HUES64 (cell line): ENCODE results near the gene TMEM80.
"Not testable (repeated sequence)": the region's sequence is repeated elsewhere in the genome, so short reads cannot be mapped to it uniquely, and the experiment has no call there.

Source experiments
- H3K27ac ChIP-seq: 2 replicates; pipeline ENCODE4 v1.7.0; 2013; ENCODE audit warnings: low read depth, low read length, inconsistent platforms
- H3K27me3 ChIP-seq: 2 replicates; pipeline ENCODE4 v1.6.1; 2013; ENCODE audit warnings: mild to moderate bottlenecking, low read length; ENCODE audit not compliant: insufficient read depth
- H3K36me3 ChIP-seq: 2 replicates; pipeline ENCODE4 v1.6.1; 2013; ENCODE audit warnings: mild to moderate bottlenecking, low read length; ENCODE audit not compliant: insufficient read depth
- H3K4me1 ChIP-seq: 2 replicates; pipeline ENCODE4 v1.6.1; 2013; ENCODE audit warnings: mild to moderate bottlenecking, low read length, moderate library complexity; ENCODE audit not compliant: insufficient read depth
- H3K4me3 ChIP-seq: 2 replicates; pipeline ENCODE4 v1.5.1; 2013; ENCODE audit warnings: mild to moderate bottlenecking, low read length, moderate library complexity
- H3K9ac ChIP-seq: 2 replicates; pipeline ENCODE4 v1.6.1; 2013; ENCODE audit warnings: mild to moderate bottlenecking, low read depth, low read length
- H3K9me3 ChIP-seq: 2 replicates; pipeline ENCODE4 v1.6.1; 2013; ENCODE audit warnings: low read depth, low read length; ENCODE audit not compliant: insufficient read depth
- WGBS: fragments of 150-250, 120-280 bp; methylation state at CpG from one replicate; pipeline ENCODE4 v1.1.7; 2013; ENCODE audit warnings: missing lambda C conversion rate; 5-methylcytosine and 5-hydroxymethylcytosine counted together

TMEM80 gene

GRCh38 chr11:680476-680875, 15.1 kb upstream of the TMEM80 start:
- no peak overlapping the region for H3K4me3 ChIP-seq
- peaks cover 72% of the 10 kb centered on the region for H3K36me3 ChIP-seq
- peaks cover 10% of the 10 kb centered on the region; the same call in 1 of the 2 replicates for H3K4me1 ChIP-seq
- WGBS, result 93% methylated on average over 19 of the region's 19 CpGs
- H3K9me3 ChIP-seq, result no peaks in the 10 kb centered on the region
- no peak overlapping the region for H3K27ac ChIP-seq
- H3K9ac ChIP-seq, result no peak overlapping the region
- no peaks in the 10 kb centered on the region for H3K27me3 ChIP-seq

- Histone ChIP-seq H3K9ac (no peak overlapping the region), H3K36me3 (peaks cover 69% of the 10 kb centered on the region), H3K4me1 (peaks cover 10% of the 10 kb centered on the region; the same call in 1 of the 2 replicates), H3K4me3 (no peak overlapping the region), H3K9me3 (no peaks in the 10 kb centered on the region), H3K27ac (no peak overlapping the region), H3K27me3 (no peaks in the 10 kb centered on the region)
- WGBS, result 96% methylated on average over 13 of the region's 13 CpGs
These were observed 14.6 kb upstream of the TMEM80 start for GRCh38 chr11:680970-681369.

GRCh38 chr11:686451-687243, 9.0 kb upstream of the TMEM80 start:
- Histone ChIP-seq H3K27me3 (no peaks in the 10 kb centered on the region), H3K9ac (peak overlapping the region; percentile 31; the same call in 1 of the 2 replicates), H3K9me3 (no peaks in the 10 kb centered on the region), H3K4me3 (no peak overlapping the region), H3K27ac (no peak overlapping the region), H3K4me1 (peaks cover 10% of the 10 kb centered on the region; the same call in 1 of the 2 replicates), H3K36me3 (peaks cover 79% of the 10 kb centered on the region)
- 92% methylated on average over 30 of the region's 30 CpGs for WGBS

- Histone ChIP-seq H3K9me3 (no peaks in the 10 kb centered on the region), H3K4me1 (peaks cover 10% of the 10 kb centered on the region; the same call in 1 of the 2 replicates), H3K27ac (no peak overlapping the region), H3K27me3 (no peaks in the 10 kb centered on the region), H3K9ac (no peak overlapping the region), H3K4me3 (no peak overlapping the region), H3K36me3 (peaks cover 71% of the 10 kb centered on the region)
- 93% methylated on average over 12 of the region's 13 CpGs for WGBS
These were observed 7.9 kb upstream of the TMEM80 start for GRCh38 chr11:687751-688150.

GRCh38 chr11:688681-689080, 6.9 kb upstream of the TMEM80 start:
- Histone ChIP-seq H3K4me1 (peaks cover 13% of the 10 kb centered on the region; the same call in 1 of the 2 replicates), H3K9me3 (no peaks in the 10 kb centered on the region), H3K9ac (no peak overlapping the region), H3K36me3 (peaks cover 62% of the 10 kb centered on the region), H3K4me3 (no peak overlapping the region), H3K27ac (no peak overlapping the region), H3K27me3 (no peaks in the 10 kb centered on the region)
- 91% methylated on average over 9 of the region's 9 CpGs for WGBS

- H3K9me3 ChIP-seq, result no peaks in the 10 kb centered on the region
- H3K4me3 ChIP-seq, result no peak overlapping the region
- no peak overlapping the region for H3K9ac ChIP-seq
- peak overlapping the region; percentile 30; the same call in 1 of the 2 replicates for H3K27ac ChIP-seq
- H3K4me1 ChIP-seq, result peaks cover 7% of the 10 kb centered on the region; the same call in 1 of the 2 replicates
- WGBS, result 95% methylated on average over 7 of the region's 7 CpGs
- H3K36me3 ChIP-seq, result peaks cover 53% of the 10 kb centered on the region
- no peaks in the 10 kb centered on the region for H3K27me3 ChIP-seq
These were observed 6.0 kb upstream of the TMEM80 start for GRCh38 chr11:689625-690024.

GRCh38 chr11:690244-690643, 5.4 kb upstream of the TMEM80 start:
- peaks cover 48% of the 10 kb centered on the region for H3K36me3 ChIP-seq
- not testable (repeated sequence) for H3K27ac ChIP-seq, H3K4me3 ChIP-seq, H3K27me3 ChIP-seq, H3K9ac ChIP-seq, H3K9me3 ChIP-seq, H3K4me1 ChIP-seq
- 94% methylated on average over 3 of the region's 3 CpGs for WGBS

- H3K27me3 ChIP-seq, result no peaks in the 10 kb centered on the region
- no peak overlapping the region for H3K9ac ChIP-seq
- H3K36me3 ChIP-seq, result peaks cover 48% of the 10 kb centered on the region
- WGBS, result 91% methylated on average over 26 of the region's 27 CpGs
- no peak overlapping the region for H3K27ac ChIP-seq
- no peaks in the 10 kb centered on the region for H3K9me3 ChIP-seq
- peaks cover 7% of the 10 kb centered on the region; the same call in 1 of the 2 replicates for H3K4me1 ChIP-seq
- H3K4me3 ChIP-seq, result no peak overlapping the region
These were observed 4.6 kb upstream of the TMEM80 start for GRCh38 chr11:690738-691633.

- Histone ChIP-seq H3K9ac (no peak overlapping the region), H3K4me1 (peaks cover 7% of the 10 kb centered on the region; the same call in 1 of the 2 replicates), H3K27me3 (no peaks in the 10 kb centered on the region), H3K27ac (no peak overlapping the region), H3K4me3 (no peak overlapping the region), H3K9me3 (no peaks in the 10 kb centered on the region), H3K36me3 (peaks cover 40% of the 10 kb centered on the region)
- 93% methylated on average over 18 of the region's 18 CpGs for WGBS
These were observed 3.7 kb upstream of the TMEM80 start for GRCh38 chr11:691710-692590.

GRCh38 chr11:692824-693414, 2.7 kb upstream of the TMEM80 start:
- no peak overlapping the region for H3K9ac ChIP-seq
- 89% methylated on average over 23 of the region's 23 CpGs for WGBS
- H3K4me1 ChIP-seq, result peaks cover 15% of the 10 kb centered on the region
- H3K4me3 ChIP-seq, result peak overlapping the region; percentile 12; the same call in 1 of the 2 replicates
- no peak overlapping the region for H3K27ac ChIP-seq
- H3K36me3 ChIP-seq, result peaks cover 31% of the 10 kb centered on the region
- no peaks in the 10 kb centered on the region for H3K9me3 ChIP-seq
- no peaks in the 10 kb centered on the region for H3K27me3 ChIP-seq
